ENCODE data around the gene MACIR. TPM values are rescaled to one million over a fixed set of nuclear protein-coding genes. Genes with fewer than 3 reads are reported as not detected.

MACIR gene
- total RNA-seq, 1 experiment from 2014 or later: 4.1 TPM

- no peak for TF ChIP-seq CTCF (IDR thresholded peaks at IDR 0.05; ENCODE audit: insufficient read depth in 1 of 2, low read depth in 1 of 2, low read length in 1 of 2, severe bottlenecking in 1 of 2, unreplicated experiment in 1 of 2)
- H3K9me3 ChIP-seq: no peaks in the 10 kb centered on the region
- Mint-ChIP-seq H3K4me3 (ENCODE audit: unreplicated experiment) (no peak overlapping the region), H3K36me3 (ENCODE audit: insufficient read depth, unreplicated experiment) (peaks cover 9% of the 10 kb centered on the region), H3K27ac (ENCODE audit: unreplicated experiment) (no peak overlapping the region), H3K9me3 (ENCODE audit: unreplicated experiment) (no peaks in the 10 kb centered on the region), H3K4me1 (ENCODE audit: low read depth, unreplicated experiment) (peaks cover 18% of the 10 kb centered on the region), H3K27me3 (ENCODE audit: insufficient read depth, unreplicated experiment) (peaks cover 4% of the 10 kb centered on the region)
- no peak overlapping the region for H3K4me3 ChIP-seq (ENCODE audit: low read depth, low read length)
- no peak for DNase-seq
- ChIA-PET CTCF (no interaction called here), POLR2A (no interaction called here)
- H3K4me1 ChIP-seq: peaks cover 9% of the 10 kb centered on the region
- H3K36me3 ChIP-seq (ENCODE audit: control insufficient read depth, insufficient read depth, low read length): no peaks in the 10 kb centered on the region
- no peaks in the 10 kb centered on the region for H3K27me3 ChIP-seq (replicated peaks; ENCODE audit: control insufficient read depth, insufficient read depth, low read length)
- no TSS peak for BruUV-seq (replicated peaks)
- intact Hi-C loops (cut with micrococcal nuclease; ENCODE audit: unreplicated experiment): no loop called here
Observed at GRCh38 chr5:103262422-103262871, 3.9 kb downstream of the MACIR start.

GRCh38 chr5:103263054-103263453, 4.5 kb downstream of the MACIR start:
- no peaks in the 10 kb centered on the region for H3K27me3 ChIP-seq (replicated peaks; ENCODE audit: control insufficient read depth, insufficient read depth, low read length)
- Mint-ChIP-seq H3K9me3 (ENCODE audit: unreplicated experiment) (no peaks in the 10 kb centered on the region), H3K36me3 (ENCODE audit: insufficient read depth, unreplicated experiment) (peaks cover 9% of the 10 kb centered on the region), H3K27me3 (ENCODE audit: insufficient read depth, unreplicated experiment) (peaks cover 4% of the 10 kb centered on the region), H3K27ac (ENCODE audit: unreplicated experiment) (no peak overlapping the region), H3K4me3 (ENCODE audit: unreplicated experiment) (no peak overlapping the region), H3K4me1 (ENCODE audit: low read depth, unreplicated experiment) (peaks cover 18% of the 10 kb centered on the region)
- intact Hi-C loops (cut with micrococcal nuclease; ENCODE audit: unreplicated experiment): no loop called here
- no peak overlapping the region for H3K4me3 ChIP-seq (ENCODE audit: low read depth, low read length)
- H3K4me1 ChIP-seq: peaks cover 4% of the 10 kb centered on the region; the same call in 1 of the 2 replicates
- no peaks in the 10 kb centered on the region for H3K36me3 ChIP-seq (ENCODE audit: control insufficient read depth, insufficient read depth, low read length)
- DNase-seq: no peak
- H3K9me3 ChIP-seq: no peaks in the 10 kb centered on the region
- BruUV-seq (replicated peaks): no TSS peak
- no peak for TF ChIP-seq CTCF (IDR thresholded peaks at IDR 0.05; ENCODE audit: insufficient read depth in 1 of 2, low read depth in 1 of 2, low read length in 1 of 2, severe bottlenecking in 1 of 2, unreplicated experiment in 1 of 2)
- ChIA-PET CTCF (no interaction called here), POLR2A (no interaction called here)

GRCh38 chr5:103264508-103264907, 5.9 kb downstream of the MACIR start:
- ChIA-PET POLR2A (no interaction called here), CTCF (no interaction called here)
- Mint-ChIP-seq H3K4me1 (ENCODE audit: low read depth, unreplicated experiment) (peaks cover 18% of the 10 kb centered on the region), H3K27ac (ENCODE audit: unreplicated experiment) (no peak overlapping the region), H3K9me3 (ENCODE audit: unreplicated experiment) (no peaks in the 10 kb centered on the region), H3K36me3 (ENCODE audit: insufficient read depth, unreplicated experiment) (peaks cover 5% of the 10 kb centered on the region), H3K27me3 (ENCODE audit: insufficient read depth, unreplicated experiment) (peaks cover 4% of the 10 kb centered on the region), H3K4me3 (ENCODE audit: unreplicated experiment) (no peak overlapping the region)
- H3K4me1 ChIP-seq: peaks cover 4% of the 10 kb centered on the region; the same call in 1 of the 2 replicates
- H3K4me3 ChIP-seq (ENCODE audit: low read depth, low read length): no peak overlapping the region
- no peaks in the 10 kb centered on the region for H3K36me3 ChIP-seq (ENCODE audit: control insufficient read depth, insufficient read depth, low read length)
- no peaks in the 10 kb centered on the region for H3K27me3 ChIP-seq (replicated peaks; ENCODE audit: control insufficient read depth, insufficient read depth, low read length)
- no peak for TF ChIP-seq CTCF (IDR thresholded peaks at IDR 0.05; ENCODE audit: insufficient read depth in 1 of 2, low read depth in 1 of 2, low read length in 1 of 2, severe bottlenecking in 1 of 2, unreplicated experiment in 1 of 2)
- intact Hi-C loops (cut with micrococcal nuclease; ENCODE audit: unreplicated experiment): no loop called here
- DNase-seq: no peak
- no peaks in the 10 kb centered on the region for H3K9me3 ChIP-seq
- no TSS peak for BruUV-seq (replicated peaks)
